Effector CD8-positive, alpha-beta T cell (primary cell): ENCODE results near the gene NBPF12.
A peak's percentile ranks its signal among the peaks of the same experiment; 100 is the strongest.
"Not testable (repeated sequence)": the region's sequence is repeated elsewhere in the genome, so short reads cannot be mapped to it uniquely, and the experiment has no call there.

Experiments used
- DNase-seq: peaks from one replicate; lab custom pipeline; 2025; lab: John Stamatoyannopoulos, UW
- total RNA-seq, 4 experiments: gene quantifications; one replicate each; lab custom pipeline; 2026; lab: John Stamatoyannopoulos, UW

Gene NBPF12, protein sequence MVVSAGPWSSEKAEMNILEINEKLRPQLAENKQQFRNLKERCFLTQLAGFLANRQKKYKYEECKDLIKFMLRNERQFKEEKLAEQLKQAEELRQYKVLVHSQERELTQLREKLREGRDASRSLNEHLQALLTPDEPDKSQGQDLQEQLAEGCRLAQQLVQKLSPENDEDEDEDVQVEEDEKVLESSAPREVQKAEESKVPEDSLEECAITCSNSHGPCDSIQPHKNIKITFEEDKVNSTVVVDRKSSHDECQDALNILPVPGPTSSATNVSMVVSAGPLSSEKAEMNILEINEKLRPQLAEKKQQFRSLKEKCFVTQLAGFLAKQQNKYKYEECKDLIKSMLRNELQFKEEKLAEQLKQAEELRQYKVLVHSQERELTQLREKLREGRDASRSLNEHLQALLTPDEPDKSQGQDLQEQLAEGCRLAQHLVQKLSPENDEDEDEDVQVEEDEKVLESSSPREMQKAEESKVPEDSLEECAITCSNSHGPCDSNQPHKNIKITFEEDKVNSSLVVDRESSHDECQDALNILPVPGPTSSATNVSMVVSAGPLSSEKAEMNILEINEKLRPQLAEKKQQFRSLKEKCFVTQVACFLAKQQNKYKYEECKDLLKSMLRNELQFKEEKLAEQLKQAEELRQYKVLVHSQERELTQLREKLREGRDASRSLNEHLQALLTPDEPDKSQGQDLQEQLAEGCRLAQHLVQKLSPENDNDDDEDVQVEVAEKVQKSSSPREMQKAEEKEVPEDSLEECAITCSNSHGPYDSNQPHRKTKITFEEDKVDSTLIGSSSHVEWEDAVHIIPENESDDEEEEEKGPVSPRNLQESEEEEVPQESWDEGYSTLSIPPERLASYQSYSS (N-terminal part only)
- 44.2 to 80.3 (median 68.5) reads per million in 4 experiments for total RNA-seq

GRCh38 chr1:146938242-146938902 lies at the start of gene NBPF12:
NBPF12 (plus strand) TSS chr1:146938324; CDS start chr1:146960144, 21,820 bp downstream.
- DNase-seq, result peak; percentile 60

- not testable (repeated sequence) for DNase-seq
These were observed 46.8 kb upstream of the NBPF12 start for GRCh38 chr1:146891355-146891754.

GRCh38 chr1:146892331-146892730 lies 45.8 kb upstream of the NBPF12 start:
- not testable (repeated sequence) for DNase-seq

DNA sequence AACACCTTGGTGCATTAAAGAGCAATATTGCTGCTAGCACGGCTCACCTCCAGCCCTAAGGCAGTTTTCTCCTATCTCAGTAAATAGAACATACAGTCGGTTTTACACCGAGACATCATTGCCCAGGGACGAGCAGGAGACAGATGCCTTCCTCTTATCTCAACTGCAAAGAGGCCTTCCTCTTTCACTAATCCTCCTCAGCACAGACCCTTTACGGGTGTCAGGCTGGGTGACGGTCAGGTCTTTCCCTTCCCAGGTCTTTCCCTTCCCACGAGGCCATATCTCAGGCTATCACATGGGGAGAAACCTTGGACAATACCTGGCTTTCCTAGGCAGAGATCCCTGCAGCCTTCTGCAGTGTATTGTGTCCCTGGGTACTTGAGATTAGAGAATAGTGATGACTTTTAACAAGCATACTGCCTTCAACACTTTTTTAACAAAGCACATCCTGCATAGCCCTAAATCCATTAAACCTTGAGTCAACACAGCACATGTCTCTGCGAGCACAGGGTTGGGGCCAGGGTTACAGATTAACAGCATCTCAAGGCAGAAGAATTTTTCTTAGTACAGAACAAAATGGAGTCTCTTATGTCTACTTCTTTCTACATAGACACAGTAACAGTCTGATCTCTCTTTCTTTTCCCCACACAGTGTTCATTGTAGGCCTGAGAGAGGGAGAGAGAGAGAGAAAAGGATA lies 30.4 kb upstream of the NBPF12 start:
- not testable (repeated sequence) for DNase-seq

DNA sequence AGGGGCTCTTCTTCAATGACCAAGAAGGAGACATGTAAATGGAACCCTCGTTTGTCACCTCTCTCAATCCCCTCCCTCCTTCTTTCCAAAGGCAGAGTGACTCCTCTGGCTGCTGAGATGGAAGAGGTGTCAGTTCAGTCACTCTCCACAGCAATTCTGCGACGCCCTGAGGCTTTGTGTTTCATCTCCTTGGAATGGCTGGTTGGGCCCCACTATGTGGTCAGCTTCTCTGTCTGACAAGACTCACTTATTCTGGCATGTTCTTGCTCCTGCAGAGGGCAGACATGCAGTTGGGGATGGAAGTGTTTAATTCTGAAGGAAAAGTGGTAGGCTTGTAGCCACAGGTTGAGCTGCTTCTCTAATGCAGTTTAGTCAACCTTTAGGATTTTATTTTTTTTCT lies 25.1 kb upstream of the NBPF12 start:
- DNase-seq, result not testable (repeated sequence)

DNA sequence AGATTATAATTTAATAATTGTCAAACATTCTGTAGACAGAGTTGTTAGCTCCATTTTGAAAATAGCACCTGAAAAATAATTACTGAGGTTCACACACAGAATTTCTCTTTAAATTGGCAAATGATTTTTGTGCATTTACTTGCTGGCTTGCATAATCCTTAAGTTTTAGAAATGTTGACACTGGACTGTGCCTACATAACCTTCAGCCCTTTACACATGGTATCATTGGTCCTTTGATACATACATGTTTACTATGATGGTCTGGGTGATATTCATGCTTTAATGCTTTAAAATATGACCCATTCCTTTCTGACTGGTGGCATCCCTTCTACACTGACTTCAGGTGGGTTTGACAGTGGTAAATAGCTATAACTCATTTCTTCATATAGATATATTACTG lies 17.3 kb upstream of the NBPF12 start:
- DNase-seq, result not testable (repeated sequence)

GRCh38 chr1:146922614-146923013 lies 15.5 kb upstream of the NBPF12 start:
- DNase-seq, result not testable (repeated sequence)

DNA sequence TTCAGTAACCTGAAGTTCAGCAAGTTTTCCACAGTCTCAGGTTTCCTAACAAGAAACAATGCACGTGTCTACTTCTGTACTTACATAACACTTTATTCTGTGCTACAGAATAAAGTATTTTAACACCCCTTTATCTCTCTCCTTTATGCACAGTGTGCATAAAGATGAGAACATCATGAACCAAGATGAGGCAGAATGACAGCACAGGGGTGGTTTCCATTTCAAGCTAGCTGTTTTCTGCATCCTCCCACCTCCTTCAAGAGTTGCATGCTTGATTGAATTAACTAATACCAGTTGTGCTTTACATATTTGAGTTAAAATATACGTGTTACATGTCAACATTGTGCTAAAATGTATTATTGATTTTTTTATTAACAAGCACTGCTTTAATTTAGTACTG lies 14.0 kb upstream of the NBPF12 start:
- DNase-seq, result not testable (repeated sequence)

GRCh38 chr1:146926413-146926812 lies 11.7 kb upstream of the NBPF12 start:
- not testable (repeated sequence) for DNase-seq

GRCh38 chr1:146930225-146930624 lies 7.9 kb upstream of the NBPF12 start:
- DNase-seq, result not testable (repeated sequence)

DNA sequence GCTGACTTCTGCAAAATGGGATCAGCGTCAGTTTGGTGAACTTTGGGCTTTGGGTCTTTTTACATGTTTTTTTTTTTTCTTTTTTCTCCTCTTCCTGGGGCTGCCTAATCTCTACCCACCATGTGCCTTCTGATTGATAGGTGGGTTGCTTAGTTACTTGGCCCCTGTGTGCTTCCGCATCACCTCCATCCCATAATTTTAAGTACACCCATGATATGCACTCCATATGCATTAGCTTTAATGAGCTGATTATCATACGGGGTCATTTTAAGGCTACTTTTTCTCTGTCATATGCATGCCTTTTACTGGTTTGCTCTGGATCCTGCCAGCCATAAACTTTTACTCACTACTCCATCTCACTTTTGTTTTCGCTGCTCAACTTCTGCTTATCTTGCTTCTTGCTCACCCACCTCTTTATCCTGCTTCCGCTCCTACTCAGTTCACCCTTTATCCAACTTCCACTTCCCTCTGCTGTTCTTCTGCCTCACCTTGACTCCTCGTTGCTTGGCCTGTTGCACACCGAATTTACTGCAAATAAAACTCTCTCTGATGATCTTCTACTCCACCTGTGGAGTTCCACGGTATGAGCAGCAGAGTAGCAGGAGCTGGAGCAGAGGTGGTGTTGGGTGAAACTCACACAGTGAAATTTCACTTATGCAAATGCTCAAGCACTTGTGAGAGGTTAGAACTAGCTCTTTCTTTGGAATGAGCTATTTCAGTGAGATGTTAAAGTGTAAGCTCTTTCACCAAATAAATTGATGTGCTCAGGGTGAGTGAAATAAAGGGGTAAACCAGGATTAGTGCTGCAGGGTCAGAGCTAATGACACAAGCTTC lies 3.5 kb upstream of the NBPF12 start:
- DNase-seq, result not testable (repeated sequence)

- DNase-seq, result not testable (repeated sequence)
These were observed 662 bp upstream of the NBPF12 start for GRCh38 chr1:146937462-146937861.

GRCh38 chr1:146938927-146939786 lies 1.0 kb downstream of the NBPF12 start:
- DNase-seq, result not testable (repeated sequence)

DNA sequence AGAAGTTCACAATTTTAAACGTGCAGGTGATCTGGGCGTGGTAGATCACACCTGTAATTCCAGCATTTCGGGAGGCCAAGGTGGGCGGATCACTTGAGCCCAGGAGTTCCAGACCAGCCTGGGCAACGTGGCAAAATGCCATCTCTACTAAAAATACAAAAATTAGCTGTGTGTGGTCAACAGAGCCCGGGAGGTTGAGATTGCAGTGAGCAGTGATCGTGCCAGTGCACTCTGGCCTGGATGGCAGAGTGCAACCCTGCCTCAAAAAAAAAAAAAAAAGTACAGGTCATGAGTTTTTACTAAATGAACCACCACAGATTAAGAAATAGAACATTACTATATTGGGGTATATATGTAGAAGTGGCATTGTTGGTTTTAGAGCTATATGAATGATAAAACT lies 2.2 kb downstream of the NBPF12 start:
- DNase-seq, result not testable (repeated sequence)

GRCh38 chr1:146943342-146943886 lies 5.3 kb downstream of the NBPF12 start:
- not testable (repeated sequence) for DNase-seq

DNA sequence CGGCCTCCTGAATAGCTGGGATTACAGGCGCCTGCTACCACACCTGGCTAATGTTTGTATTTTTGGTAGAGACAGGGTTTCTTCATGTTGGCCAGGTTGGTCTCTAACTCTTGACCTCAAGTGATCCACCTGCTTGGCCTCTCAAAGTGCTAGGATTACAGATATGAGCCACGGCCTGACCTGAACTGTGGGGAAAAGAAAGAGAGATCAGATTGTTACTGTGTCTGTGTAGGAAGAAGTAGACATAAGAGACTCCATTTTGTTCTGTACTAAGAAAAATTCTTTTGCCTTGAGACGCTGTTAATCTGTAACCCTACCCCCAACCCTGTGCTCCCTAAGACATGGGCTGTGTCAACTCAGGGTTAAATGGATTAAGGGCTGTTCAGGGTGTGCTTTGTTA lies 10.0 kb downstream of the NBPF12 start:
- DNase-seq, result not testable (repeated sequence)

GRCh38 chr1:146964340-146964739 lies 26.2 kb downstream of the NBPF12 start:
- DNase-seq, result not testable (repeated sequence)

- DNase-seq, result not testable (repeated sequence)
These were observed 28.2 kb downstream of the NBPF12 start for GRCh38 chr1:146966351-146966750.

DNA sequence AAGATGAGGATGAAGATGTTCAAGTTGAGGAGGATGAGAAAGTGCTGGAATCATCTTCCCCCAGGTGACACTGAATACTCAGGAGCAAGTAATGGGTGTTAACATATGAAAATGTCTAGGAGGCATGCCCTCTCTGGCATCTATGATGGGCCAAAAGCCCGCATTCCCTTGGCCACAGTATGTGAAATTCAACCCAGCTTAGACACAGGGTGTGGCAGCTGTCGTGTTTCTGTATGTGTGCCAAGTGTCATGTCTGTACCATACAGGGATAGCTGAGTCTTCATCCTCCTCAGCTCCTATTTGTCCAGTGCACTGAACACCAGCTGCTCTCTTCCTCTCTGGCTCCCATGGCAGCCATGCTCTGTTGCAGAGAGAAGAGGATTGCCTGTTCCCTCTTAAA lies 32.5 kb downstream of the NBPF12 start:
- not testable (repeated sequence) for DNase-seq
